H9 (cell line): Measurements from ENCODE around the gene USP47. TPM values are rescaled to one million over a fixed set of nuclear protein-coding genes. Genes with fewer than 3 reads are reported as not detected.

Experiments
- DNase-seq: peaks from one replicate; pipeline ENCODE4 v3.0.0-alpha.2; 2017
- H2AFZ ChIP-seq: one replicate; pipeline ENCODE4 v1.6.1; 2013; ENCODE audit warnings: mild to moderate bottlenecking, low read length, control low read depth, moderate library complexity
- H2AK5ac ChIP-seq: 2 replicates; pipeline ENCODE4 v1.6.1; 2013; ENCODE audit warnings: low read length, control low read depth, mixed read lengths; ENCODE audit not compliant: insufficient read length
- H2BK120ac ChIP-seq: one replicate; pipeline ENCODE4 v1.6.1; 2013; ENCODE audit warnings: low read depth, mild to moderate bottlenecking, low read length, control low read depth, inconsistent platforms; ENCODE audit not compliant: poor library complexity, severe bottlenecking
- H2BK12ac ChIP-seq: 2 replicates; pipeline ENCODE4 v1.6.1; 2013; ENCODE audit warnings: low read length, control low read depth, mixed read lengths, low read depth; ENCODE audit not compliant: insufficient read length
- H2BK15ac ChIP-seq: 2 replicates; pipeline ENCODE4 v1.6.1; 2013; ENCODE audit warnings: low read depth, low read length, control low read depth
- H2BK20ac ChIP-seq: one replicate; pipeline ENCODE4 v1.6.1; 2013; ENCODE audit warnings: low read depth, mild to moderate bottlenecking, low read length, control low read depth, inconsistent platforms; ENCODE audit not compliant: poor library complexity, severe bottlenecking
- H2BK5ac ChIP-seq: 2 replicates; pipeline ENCODE4 v1.6.1; 2013; ENCODE audit warnings: low read length, control low read depth, mixed read lengths; ENCODE audit not compliant: insufficient read length
- H3K14ac ChIP-seq: 2 replicates; pipeline ENCODE4 v1.6.1; 2013; ENCODE audit warnings: low read length, control low read depth; ENCODE audit not compliant: insufficient read depth
- H3K18ac ChIP-seq: 2 replicates; pipeline ENCODE4 v1.6.1; 2013; ENCODE audit warnings: low read depth, mild to moderate bottlenecking, mixed read lengths, low read length, control low read depth; ENCODE audit not compliant: insufficient read length
- H3K23ac ChIP-seq: 2 replicates; pipeline ENCODE4 v1.6.1; 2013; ENCODE audit warnings: low read length, control low read depth, mixed read lengths, low read depth; ENCODE audit not compliant: insufficient read length
- H3K23me2 ChIP-seq: 2 replicates; pipeline ENCODE4 v1.6.1; 2013; ENCODE audit warnings: low read depth, mild to moderate bottlenecking, mixed read lengths, low read length, control low read depth; ENCODE audit not compliant: insufficient read length, poor library complexity, severe bottlenecking
- H3K27ac ChIP-seq: 2 replicates; pipeline ENCODE4 v1.5.1; 2013; ENCODE audit warnings: low read length, control low read depth, mixed read lengths, low read depth; ENCODE audit not compliant: insufficient read length
- H3K27me3 ChIP-seq: 2 replicates; pipeline ENCODE4 v1.6.1; 2013; ENCODE audit warnings: low read length, control low read depth, inconsistent platforms; ENCODE audit not compliant: insufficient read depth
- H3K4ac ChIP-seq: 2 replicates; pipeline ENCODE4 v1.6.1; 2013; ENCODE audit warnings: low read depth, mild to moderate bottlenecking, control low read depth, inconsistent platforms, low read length, moderate library complexity
- H3K4me1 ChIP-seq: 2 replicates; pipeline ENCODE4 v1.6.1; 2013; ENCODE audit warnings: low read length, control low read depth, inconsistent platforms; ENCODE audit not compliant: insufficient read depth
- H3K4me2 ChIP-seq: 2 replicates; pipeline ENCODE4 v1.6.1; 2013; ENCODE audit warnings: low read length, control low read depth, mixed read lengths; ENCODE audit not compliant: insufficient read length, insufficient read depth
- H3K56ac ChIP-seq: 2 replicates; pipeline ENCODE4 v1.6.1; 2013; ENCODE audit warnings: low read depth, mild to moderate bottlenecking, mixed read lengths, low read length, control low read depth; ENCODE audit not compliant: insufficient read length
- H3K79me1 ChIP-seq: 2 replicates; pipeline ENCODE4 v1.6.1; 2013; ENCODE audit warnings: low read depth, mild to moderate bottlenecking, moderate library complexity, low read length, control low read depth, inconsistent platforms; ENCODE audit not compliant: insufficient read depth, poor library complexity, severe bottlenecking
- H3K79me2 ChIP-seq: 2 replicates; pipeline ENCODE4 v1.6.1; 2013; ENCODE audit warnings: low read length, control low read depth, inconsistent platforms; ENCODE audit not compliant: insufficient read depth
- H3K9ac ChIP-seq: 2 replicates; pipeline ENCODE4 v1.6.1; 2013; ENCODE audit warnings: low read length, control low read depth, mixed read lengths; ENCODE audit not compliant: insufficient read length; ENCODE audit errors: extremely low read depth
- H3K9me3 ChIP-seq: one replicate; pipeline ENCODE4 v1.6.1; 2013; ENCODE audit warnings: low read depth, low read length, inconsistent platforms; ENCODE audit not compliant: control insufficient read depth
- H3T11ph ChIP-seq: one replicate; pipeline ENCODE4 v1.6.1; 2013; ENCODE audit warnings: mild to moderate bottlenecking, low read length, control low read depth, inconsistent platforms
- H4K20me1 ChIP-seq: one replicate; pipeline ENCODE4 v1.6.1; 2013; ENCODE audit not compliant: control insufficient read depth, insufficient read length, insufficient read depth
- H4K5ac ChIP-seq: 2 replicates; pipeline ENCODE4 v1.6.1; 2013; ENCODE audit warnings: low read depth, mild to moderate bottlenecking, mixed read lengths, low read length, control low read depth; ENCODE audit not compliant: insufficient read length
- H4K8ac ChIP-seq: replicated peaks from 2 replicates; pipeline ENCODE4 v1.6.1; 2013; ENCODE audit warnings: low read length, control low read depth, mixed read lengths, low read depth; ENCODE audit not compliant: insufficient read length
- H4K91ac ChIP-seq: 2 replicates; pipeline ENCODE4 v1.6.1; 2013; ENCODE audit warnings: low read depth, mild to moderate bottlenecking, moderate library complexity, mixed read lengths, low read length, control low read depth; ENCODE audit not compliant: insufficient read length
- H3K27ac Mint-ChIP-seq, 3 experiments: 2 replicates in 2 of 3; 3 replicates in 1 of 3; pipeline ENCODE4 v1.8.0; 2020 to 2021; ENCODE audit warnings: mixed read lengths in 3 of 3, mild to moderate bottlenecking in 1 of 3, moderate library complexity in 1 of 3
- H3K27me3 Mint-ChIP-seq: 2 replicates; pipeline ENCODE4 v1.8.0; 2021; ENCODE audit warnings: low read depth, mild to moderate bottlenecking, moderate library complexity, mixed read lengths
- H3K36me3 Mint-ChIP-seq, 3 experiments: 2 replicates in 2 of 3; 3 replicates in 1 of 3; pipeline ENCODE4 v1.8.0; 2020 to 2021; ENCODE audit warnings: low read depth in 3 of 3, mixed read lengths in 3 of 3; ENCODE audit not compliant: insufficient read depth in 1 of 3
- H3K4me1 Mint-ChIP-seq, 2 experiments: 2 replicates each; pipeline ENCODE4 v1.8.0; 2020; ENCODE audit warnings: mixed read lengths in 2 of 2
- H3K4me3 Mint-ChIP-seq, 2 experiments: 2 replicates in 1 of 2; 3 replicates in 1 of 2; pipeline ENCODE4 v1.8.0; 2020 to 2021; ENCODE audit warnings: mild to moderate bottlenecking in 2 of 2, mixed read lengths in 2 of 2, moderate library complexity in 1 of 2
- H3K9me3 Mint-ChIP-seq, 2 experiments: 2 replicates in 1 of 2; 3 replicates in 1 of 2; pipeline ENCODE4 v1.8.0; 2020; ENCODE audit warnings: mild to moderate bottlenecking in 2 of 2, mixed read lengths in 2 of 2, moderate library complexity in 1 of 2
- WGBS: extraction: QIAGEN DNeasy Blood & Tissue Kit; methylation state at CpG from one replicate; pipeline ENCODE4 v1.1.7; 2013; ENCODE audit warnings: missing lambda C conversion rate, low lambda C conversion rate, mixed read lengths; ENCODE audit not compliant: insufficient read length; ENCODE audit errors: extremely low coverage; 5-methylcytosine and 5-hydroxymethylcytosine counted together
- total RNA-seq: library from RNA; stranded (reverse); gene quantifications from 2 replicates; pipeline ENCODE4 v1.2.1, GENCODE V29; 2021
- TF ChIP-seq, protein P1 (sequence below): fragments of 200-600 bp; sonication (generic); conservative IDR thresholded peaks from 3 replicates; pipeline ENCODE4 v1.8.0; 2021; ENCODE audit warnings: antibody characterized with exemption, mild to moderate bottlenecking

USP47 gene
- total RNA-seq, 1 experiment from 2014 or later: 26.7 TPM

- H3K18ac ChIP-seq: no peak overlapping the region
- no peak overlapping the region for H2BK15ac ChIP-seq
- no peaks in the 10 kb centered on the region for H3K9me3 Mint-ChIP-seq
- H3K27ac Mint-ChIP-seq: no peak overlapping the region
- no peaks in the 10 kb centered on the region for H3K9me3 ChIP-seq
- H3K23me2 ChIP-seq: no peaks in the 10 kb centered on the region
- H4K91ac ChIP-seq: no peak overlapping the region
- H3K4me3 Mint-ChIP-seq: no peak overlapping the region
- H3K4me2 ChIP-seq: no peak overlapping the region
- no peak overlapping the region for H3K14ac ChIP-seq
- H3K56ac ChIP-seq: no peak overlapping the region
- H3K23ac ChIP-seq: no peak overlapping the region
- no peaks in the 10 kb centered on the region for H3K79me1 ChIP-seq
- H3K79me2 ChIP-seq: no peaks in the 10 kb centered on the region
- H2BK20ac ChIP-seq: no peak overlapping the region
- no CpG with 5 or more reads among the region's 2 CpGs for WGBS
- H3K4ac ChIP-seq: no peak overlapping the region
- no peak overlapping the region for H2BK12ac ChIP-seq
- peaks cover 9% of the 10 kb centered on the region; the same call in 1 of the 2 replicates for H3K27me3 Mint-ChIP-seq
- no peak overlapping the region for H2AFZ ChIP-seq
- H3K4me1 Mint-ChIP-seq: no peaks in the 10 kb centered on the region
- no peak overlapping the region for H2BK5ac ChIP-seq
- no peak overlapping the region for H3T11ph ChIP-seq
- no peak overlapping the region for H3K27ac ChIP-seq
- no peak overlapping the region for H2AK5ac ChIP-seq
- H4K8ac ChIP-seq: no peak overlapping the region
- H3K4me1 ChIP-seq: no peaks in the 10 kb centered on the region
- H4K5ac ChIP-seq: no peak overlapping the region
- H3K9ac ChIP-seq: no peak overlapping the region
- TF ChIP-seq, protein P1, sequence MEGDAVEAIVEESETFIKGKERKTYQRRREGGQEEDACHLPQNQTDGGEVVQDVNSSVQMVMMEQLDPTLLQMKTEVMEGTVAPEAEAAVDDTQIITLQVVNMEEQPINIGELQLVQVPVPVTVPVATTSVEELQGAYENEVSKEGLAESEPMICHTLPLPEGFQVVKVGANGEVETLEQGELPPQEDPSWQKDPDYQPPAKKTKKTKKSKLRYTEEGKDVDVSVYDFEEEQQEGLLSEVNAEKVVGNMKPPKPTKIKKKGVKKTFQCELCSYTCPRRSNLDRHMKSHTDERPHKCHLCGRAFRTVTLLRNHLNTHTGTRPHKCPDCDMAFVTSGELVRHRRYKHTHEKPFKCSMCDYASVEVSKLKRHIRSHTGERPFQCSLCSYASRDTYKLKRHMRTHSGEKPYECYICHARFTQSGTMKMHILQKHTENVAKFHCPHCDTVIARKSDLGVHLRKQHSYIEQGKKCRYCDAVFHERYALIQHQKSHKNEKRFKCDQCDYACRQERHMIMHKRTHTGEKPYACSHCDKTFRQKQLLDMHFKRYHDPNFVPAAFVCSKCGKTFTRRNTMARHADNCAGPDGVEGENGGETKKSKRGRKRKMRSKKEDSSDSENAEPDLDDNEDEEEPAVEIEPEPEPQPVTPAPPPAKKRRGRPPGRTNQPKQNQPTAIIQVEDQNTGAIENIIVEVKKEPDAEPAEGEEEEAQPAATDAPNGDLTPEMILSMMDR: no peak
- H3K27me3 ChIP-seq: no peaks in the 10 kb centered on the region
- H2BK120ac ChIP-seq: no peak overlapping the region
- no peak for DNase-seq
- no peaks in the 10 kb centered on the region for H4K20me1 ChIP-seq
- no peaks in the 10 kb centered on the region; a peak in 1 of 7 replicates for H3K36me3 Mint-ChIP-seq
These were observed 48.7 kb upstream of the USP47 start for GRCh38 chr11:11793073-11793472.
